ENCODE data around the gene ASB1. TPM values are rescaled to one million over a fixed set of nuclear protein-coding genes. Genes with fewer than 3 reads are reported as not detected.

The ASB1 gene
- total and polyA plus RNA-seq, 2 of the 13 experiments (the other 11 are each of a cell fraction or from before 2014, with no cell fraction given), result 48.6 to 49.2 TPM

GRCh38 chr2:238398577-238398976, 28.1 kb upstream of the ASB1 start:
- H3K9ac ChIP-seq (ENCODE audit: insufficient read depth, low read depth, low read length), result no peak overlapping the region
- intact Hi-C loops (cut with micrococcal nuclease; ENCODE audit: unreplicated experiment), result no loop called here
- ChIA-PET POLR2A (no interaction called here), CTCF (ENCODE audit: low intra/inter-chr PET ratio, low total read pairs) (no interaction called here)
- no peak for DNase-seq (ENCODE audit: low spot score)
- in situ Hi-C loops (cut with HindIII; ENCODE audit: extremely low pct_ligation_motif_present, low pct_unique_long_range_greater_than_20kb), result no loop called here
- no peak overlapping the region for H2AFZ ChIP-seq (ENCODE audit: low read length)
- BruUV-seq (replicated peaks), result no TSS peak
- no peaks in the 10 kb centered on the region for H4K20me1 ChIP-seq (ENCODE audit: insufficient read depth, low read length)
- H3K4me2 ChIP-seq (ENCODE audit: low read depth, low read length), result 0 out of 2 replicates have a peak overlapping the region, but pooled peaks have one; percentile 1
- H3K27ac ChIP-seq (ENCODE audit: extremely low read length, insufficient read depth, low read length), result peak overlapping the region; percentile 16
- 82% methylated on average over 6 of the region's 6 CpGs for WGBS (ENCODE audit: low lambda C conversion rate)
- H3K4me3 ChIP-seq (replicated peaks in 1 of 3; ENCODE audit: insufficient read depth in 1 of 3, low read depth in 2 of 3, low read length in 3 of 3), result no peak overlapping the region
- H3K27me3 ChIP-seq (ENCODE audit: control insufficient read depth in 1 of 2, insufficient read depth in 2 of 2, low read length in 2 of 2), result no peaks in the 10 kb centered on the region
- no peak for ATAC-seq
- FAIRE-seq, result no peak
- H3K4me1 ChIP-seq (ENCODE audit: insufficient read depth, low read length), result peaks cover 51% of the 10 kb centered on the region
- no peaks in the 10 kb centered on the region for H3K9me3 ChIP-seq (ENCODE audit: low read length)
- H3K79me2 ChIP-seq (ENCODE audit: insufficient read depth, low read length), result no peaks in the 10 kb centered on the region
- no peaks in the 10 kb centered on the region; a peak in 1 of 5 replicates for H3K36me3 ChIP-seq (replicated peaks in 1 of 2; ENCODE audit: control insufficient read depth in 1 of 2, insufficient read depth in 2 of 2, low read length in 2 of 2)
- TF ChIP-seq, protein P1, sequence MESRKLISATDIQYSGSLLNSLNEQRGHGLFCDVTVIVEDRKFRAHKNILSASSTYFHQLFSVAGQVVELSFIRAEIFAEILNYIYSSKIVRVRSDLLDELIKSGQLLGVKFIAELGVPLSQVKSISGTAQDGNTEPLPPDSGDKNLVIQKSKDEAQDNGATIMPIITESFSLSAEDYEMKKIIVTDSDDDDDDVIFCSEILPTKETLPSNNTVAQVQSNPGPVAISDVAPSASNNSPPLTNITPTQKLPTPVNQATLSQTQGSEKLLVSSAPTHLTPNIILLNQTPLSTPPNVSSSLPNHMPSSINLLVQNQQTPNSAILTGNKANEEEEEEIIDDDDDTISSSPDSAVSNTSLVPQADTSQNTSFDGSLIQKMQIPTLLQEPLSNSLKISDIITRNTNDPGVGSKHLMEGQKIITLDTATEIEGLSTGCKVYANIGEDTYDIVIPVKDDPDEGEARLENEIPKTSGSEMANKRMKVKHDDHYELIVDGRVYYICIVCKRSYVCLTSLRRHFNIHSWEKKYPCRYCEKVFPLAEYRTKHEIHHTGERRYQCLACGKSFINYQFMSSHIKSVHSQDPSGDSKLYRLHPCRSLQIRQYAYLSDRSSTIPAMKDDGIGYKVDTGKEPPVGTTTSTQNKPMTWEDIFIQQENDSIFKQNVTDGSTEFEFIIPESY (CRISPR knock-in tag; IDR thresholded peaks at IDR 0.05), result peak; percentile 61; the same call in 1 of the 2 replicates
- TF ChIP-seq KDM6A (CRISPR knock-in tag; IDR thresholded peaks at IDR 0.05; ENCODE audit: low read depth), result no peak
- TF ChIP-seq ZNF546 (CRISPR knock-in tag; conservative IDR thresholded peaks at IDR 0.05), result no peak
- TF ChIP-seq MBNL3 (CRISPR knock-in tag; conservative IDR thresholded peaks at IDR 0.05), result no peak
- TF ChIP-seq ZNF615 (CRISPR knock-in tag; IDR thresholded peaks at IDR 0.05; ENCODE audit: borderline replicate concordance), result no peak
- no peak for TF ChIP-seq ZNF547 (CRISPR knock-in tag; IDR thresholded peaks at IDR 0.05)
- peak; percentile 59; the same call in 1 of the 2 replicates for TF ChIP-seq ZBTB38 (CRISPR knock-in tag; IDR thresholded peaks at IDR 0.05)
- no peak for TF ChIP-seq SNAPC4 (CRISPR knock-in tag; IDR thresholded peaks at IDR 0.05)
- no peak for TF ChIP-seq AKNA (CRISPR knock-in tag; IDR thresholded peaks at IDR 0.05; ENCODE audit: borderline replicate concordance)
- TF ChIP-seq, protein P2, sequence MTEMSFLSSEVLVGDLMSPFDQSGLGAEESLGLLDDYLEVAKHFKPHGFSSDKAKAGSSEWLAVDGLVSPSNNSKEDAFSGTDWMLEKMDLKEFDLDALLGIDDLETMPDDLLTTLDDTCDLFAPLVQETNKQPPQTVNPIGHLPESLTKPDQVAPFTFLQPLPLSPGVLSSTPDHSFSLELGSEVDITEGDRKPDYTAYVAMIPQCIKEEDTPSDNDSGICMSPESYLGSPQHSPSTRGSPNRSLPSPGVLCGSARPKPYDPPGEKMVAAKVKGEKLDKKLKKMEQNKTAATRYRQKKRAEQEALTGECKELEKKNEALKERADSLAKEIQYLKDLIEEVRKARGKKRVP (CRISPR knock-in tag; IDR thresholded peaks at IDR 0.05), result no peak
- TF ChIP-seq RAD21 (CRISPR knock-in tag; IDR thresholded peaks at IDR 0.05), result no peak
- no peak for TF ChIP-seq ZNF33B (CRISPR knock-in tag; IDR thresholded peaks at IDR 0.05)

All from HepG2 (cell line).